ENCODE data around the gene TIAM2. TPM values are rescaled to one million over a fixed set of nuclear protein-coding genes. Genes with fewer than 3 reads are reported as not detected.

Gene TIAM2
- total and polyA plus RNA-seq, 8 donors: 1.1 to 44.2 (median 5.5) TPM

DNA sequence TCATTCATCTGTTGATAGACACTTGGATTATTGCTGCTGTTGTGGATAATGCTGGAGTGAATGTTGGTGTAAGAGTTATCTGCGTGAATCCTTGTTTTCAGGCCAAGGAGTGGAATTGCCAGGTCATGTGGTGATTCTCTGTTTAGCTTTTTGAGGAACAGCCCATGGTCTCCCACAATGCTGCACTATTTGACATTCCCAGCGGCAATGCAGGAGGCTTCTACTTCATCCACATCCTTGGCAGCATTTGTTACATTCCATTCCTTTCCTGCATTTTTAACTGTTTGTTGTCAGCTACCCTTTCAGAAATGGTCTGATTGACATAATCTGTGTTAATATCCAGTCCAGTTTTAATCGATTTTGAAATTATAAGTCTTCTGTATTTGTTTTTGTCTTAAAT lies 217.0 kb downstream of the TIAM2 start:
- intact Hi-C loops (cut with DNase I; ENCODE audit: low total_unique reads): no loop called here

DNA sequence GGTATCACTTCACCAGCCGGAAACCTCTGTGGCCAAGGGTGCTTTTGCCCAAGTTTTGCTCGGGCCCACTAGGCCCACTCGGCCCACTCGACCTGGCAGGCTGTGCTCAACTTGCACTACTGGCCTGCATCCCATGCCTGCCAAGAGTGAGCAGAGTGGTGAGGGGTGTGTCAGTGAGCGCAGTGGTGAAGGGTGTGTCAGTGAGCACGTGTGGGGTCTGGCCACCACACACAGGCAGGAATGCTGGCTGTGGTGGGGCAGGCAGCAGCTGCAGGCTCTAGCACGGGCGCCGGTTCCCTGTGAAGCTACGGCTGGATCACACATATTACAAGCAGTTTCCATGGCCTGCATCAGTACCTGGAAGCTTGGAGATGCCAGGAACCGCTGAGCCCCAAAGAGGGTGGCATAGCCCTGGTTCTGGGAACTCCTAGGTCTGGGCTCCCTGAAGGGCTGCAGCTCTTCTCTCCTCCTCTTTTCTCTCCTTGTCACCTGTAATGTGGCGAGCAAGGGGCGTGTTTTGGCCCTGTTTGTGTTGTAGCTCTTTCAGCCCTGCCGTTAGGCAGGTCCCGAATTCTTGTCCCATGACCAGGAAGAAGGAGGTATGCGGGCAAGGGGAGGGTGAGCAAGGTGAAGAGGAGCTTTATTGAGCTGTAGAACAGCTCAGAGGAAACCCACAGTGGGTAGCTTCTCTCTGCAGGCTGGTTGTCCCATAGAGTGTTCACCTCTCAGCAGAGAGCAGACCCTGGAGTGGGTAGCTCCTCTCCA lies 217.7 kb downstream of the TIAM2 start:
- no peaks in the 10 kb centered on the region for H3K27me3 ChIP-seq
- no peaks in the 10 kb centered on the region for H3K4me1 ChIP-seq
- 89 to 93% (median 91%) methylated on average over 11 to 16 of the region's 16 CpGs for WGBS, 5 donors
- no peak for TF ChIP-seq EP300 (IDR thresholded peaks at IDR 0.05)
- peaks cover 0 to 8% (median 0%) of the 10 kb centered on the region in 4 donors for H3K36me3 ChIP-seq
- intact Hi-C loops (cut with DNase I; ENCODE audit: low total_unique reads): no loop called here
- no peaks in the 10 kb centered on the region for H3K9me3 ChIP-seq
- no peak for DNase-seq
- no peak overlapping the region for H3K4me3 ChIP-seq
- no peak overlapping the region for H3K27ac ChIP-seq

More for the DNA sequence above, 217.0 kb downstream of the TIAM2 start:
- Histone ChIP-seq H3K27me3 (no peaks in the 10 kb centered on the region), H3K27ac (no peak overlapping the region), H3K36me3 (peaks cover 0 to 8% (median 0%) of the 10 kb centered on the region in 4 donors), H3K4me3 (no peak overlapping the region), H3K4me1 (no peaks in the 10 kb centered on the region), H3K9me3 (no peaks in the 10 kb centered on the region)
- no peak for DNase-seq
- 67 to 87% (median 78%) methylated on average over 3 of the region's 3 CpGs for WGBS, 5 donors
- TF ChIP-seq, protein P1, sequence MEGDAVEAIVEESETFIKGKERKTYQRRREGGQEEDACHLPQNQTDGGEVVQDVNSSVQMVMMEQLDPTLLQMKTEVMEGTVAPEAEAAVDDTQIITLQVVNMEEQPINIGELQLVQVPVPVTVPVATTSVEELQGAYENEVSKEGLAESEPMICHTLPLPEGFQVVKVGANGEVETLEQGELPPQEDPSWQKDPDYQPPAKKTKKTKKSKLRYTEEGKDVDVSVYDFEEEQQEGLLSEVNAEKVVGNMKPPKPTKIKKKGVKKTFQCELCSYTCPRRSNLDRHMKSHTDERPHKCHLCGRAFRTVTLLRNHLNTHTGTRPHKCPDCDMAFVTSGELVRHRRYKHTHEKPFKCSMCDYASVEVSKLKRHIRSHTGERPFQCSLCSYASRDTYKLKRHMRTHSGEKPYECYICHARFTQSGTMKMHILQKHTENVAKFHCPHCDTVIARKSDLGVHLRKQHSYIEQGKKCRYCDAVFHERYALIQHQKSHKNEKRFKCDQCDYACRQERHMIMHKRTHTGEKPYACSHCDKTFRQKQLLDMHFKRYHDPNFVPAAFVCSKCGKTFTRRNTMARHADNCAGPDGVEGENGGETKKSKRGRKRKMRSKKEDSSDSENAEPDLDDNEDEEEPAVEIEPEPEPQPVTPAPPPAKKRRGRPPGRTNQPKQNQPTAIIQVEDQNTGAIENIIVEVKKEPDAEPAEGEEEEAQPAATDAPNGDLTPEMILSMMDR (IDR thresholded peaks at IDR 0.05): no peak
- TF ChIP-seq EP300 (IDR thresholded peaks at IDR 0.05): no peak
- TF ChIP-seq POLR2A (IDR thresholded peaks at IDR 0.05): no peak
- TF ChIP-seq POLR2AphosphoS5 (IDR thresholded peaks at IDR 0.05): no peak

DNA sequence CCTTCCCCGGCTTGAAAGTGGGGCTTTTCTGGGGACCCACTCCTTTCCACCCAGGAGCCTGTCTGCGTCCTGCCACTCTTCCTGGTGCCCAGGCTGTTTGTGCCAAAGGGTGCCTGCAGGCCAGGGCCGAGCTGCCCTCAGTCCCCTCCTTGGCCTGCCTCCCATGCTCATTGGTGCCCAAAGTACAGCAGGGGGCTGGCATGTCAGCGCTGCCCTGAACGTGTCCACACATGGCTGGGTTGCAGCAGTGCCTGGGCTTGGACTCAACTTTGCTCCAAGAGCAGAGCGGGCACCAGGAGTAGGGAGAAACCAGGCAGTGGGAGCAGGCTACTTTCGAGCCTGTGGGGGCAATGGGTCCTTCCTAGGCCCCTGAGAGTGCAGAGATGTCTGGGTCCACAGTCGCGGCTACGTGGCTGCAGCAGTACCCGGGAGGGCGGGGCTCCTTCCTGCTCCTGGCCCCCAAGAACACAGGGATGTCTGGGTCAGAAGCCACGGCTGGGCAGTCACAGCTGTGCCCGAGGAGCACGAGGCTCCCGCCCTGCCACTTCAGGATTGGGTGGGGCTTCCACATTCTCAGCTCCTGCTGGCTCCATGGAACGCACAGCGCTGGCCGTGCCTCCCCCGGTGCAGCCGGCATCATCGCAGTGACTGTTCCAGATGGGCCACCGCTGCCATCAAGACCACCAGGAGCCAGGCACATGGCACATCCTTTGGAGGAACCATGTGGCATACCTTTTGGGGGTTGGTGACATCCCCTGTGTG lies 218.7 kb downstream of the TIAM2 start:
- DNase-seq: no peak
- intact Hi-C loops (cut with DNase I; ENCODE audit: low total_unique reads): no loop called here

DNA sequence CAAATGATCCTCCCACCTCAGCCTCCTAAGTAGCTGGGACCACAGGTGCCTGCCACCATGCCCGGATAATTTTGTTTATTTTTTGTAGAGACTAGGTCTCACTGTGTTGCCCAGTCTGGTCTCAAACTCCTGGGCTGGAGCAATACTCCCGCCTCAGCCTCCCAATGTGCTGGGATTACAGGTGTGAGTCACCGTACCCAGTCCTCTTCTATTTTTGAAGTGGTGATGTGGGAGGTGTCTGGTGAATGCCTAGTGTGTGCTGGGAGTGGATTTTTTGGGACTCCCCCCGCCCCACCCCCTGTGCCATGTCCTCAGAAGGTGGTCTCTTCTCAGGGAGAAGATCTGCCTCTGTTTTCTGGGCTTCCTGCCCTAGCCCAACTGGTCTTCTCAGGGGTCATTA lies 220.8 kb downstream of the TIAM2 start:
- H3K4me1 ChIP-seq: peaks cover 0 to 12% (median 0%) of the 10 kb centered on the region in 4 donors
- no peaks in the 10 kb centered on the region for H3K9me3 ChIP-seq
- 86 to 92% (median 88%) methylated on average over 4 of the region's 4 CpGs for WGBS, 5 donors
- no peak for DNase-seq
- H3K27me3 ChIP-seq: no peaks in the 10 kb centered on the region
- H3K4me3 ChIP-seq: no peak overlapping the region
- peaks cover 0 to 8% (median 0%) of the 10 kb centered on the region in 4 donors for H3K36me3 ChIP-seq
- TF ChIP-seq POLR2A (IDR thresholded peaks at IDR 0.05) (no peak), EP300 (IDR thresholded peaks at IDR 0.05) (no peak), POLR2AphosphoS5 (IDR thresholded peaks at IDR 0.05) (no peak)
- TF ChIP-seq, protein P1 (IDR thresholded peaks at IDR 0.05): no peak
- H3K27ac ChIP-seq: no peak overlapping the region
- intact Hi-C loops (cut with DNase I; ENCODE audit: low total_unique reads): no loop called here

More for the DNA sequence above, 218.7 kb downstream of the TIAM2 start:
- Histone ChIP-seq H3K27ac (no peak overlapping the region), H3K27me3 (no peaks in the 10 kb centered on the region), H3K4me1 (no peaks in the 10 kb centered on the region), H3K36me3 (peaks cover 0 to 8% (median 0%) of the 10 kb centered on the region in 4 donors), H3K4me3 (no peak overlapping the region), H3K9me3 (no peaks in the 10 kb centered on the region)
- WGBS, 5 donors: 78 to 92% (median 86%) methylated on average over 8 to 23 of the region's 23 CpGs
- TF ChIP-seq POLR2A (IDR thresholded peaks at IDR 0.05): no peak
- TF ChIP-seq, protein P1 (IDR thresholded peaks at IDR 0.05): no peak
- TF ChIP-seq POLR2AphosphoS5 (IDR thresholded peaks at IDR 0.05): no peak
- TF ChIP-seq EP300 (IDR thresholded peaks at IDR 0.05): no peak
